OCI-LY1 (cell line): ENCODE results near the gene CBFA2T2.
A peak's percentile ranks its signal among the peaks of the same experiment; 100 is the strongest.

ENCODE experiments used
- H2AFZ ChIP-seq: fragments of 200-600 bp; sonication (generic), shearing (Covaris generic); 2 replicates; pipeline ENCODE4 v1.6.0; 2014; ENCODE audit warnings: antibody characterized with exemption, mild to moderate bottlenecking, low read length
- H3F3A ChIP-seq: fragments of 200-600 bp; sonication (generic), shearing (Covaris generic); 2 replicates; pipeline ENCODE4 v1.6.0; 2014; ENCODE audit warnings: mild to moderate bottlenecking, antibody characterized with exemption, low read length, moderate library complexity; ENCODE audit not compliant: insufficient read depth
- H3K27ac ChIP-seq: fragments of 200-600 bp; sonication (generic); 2 replicates; pipeline ENCODE4 v1.5.1; 2014; ENCODE audit warnings: low read length, mixed run types, mild to moderate bottlenecking, low read depth; ENCODE audit not compliant: poor library complexity, severe bottlenecking
- H3K27me3 ChIP-seq: fragments of 200-600 bp; sonication (generic); 2 replicates; pipeline ENCODE4 v1.6.0; 2014; ENCODE audit warnings: antibody characterized with exemption, mild to moderate bottlenecking, low read length, moderate library complexity; ENCODE audit not compliant: insufficient read depth
- H3K36me3 ChIP-seq: fragments of 200-600 bp; sonication (generic); 2 replicates; pipeline ENCODE4 v1.6.1; 2014; ENCODE audit warnings: mild to moderate bottlenecking, antibody characterized with exemption, low read length, moderate library complexity, mixed read lengths; ENCODE audit not compliant: insufficient read depth
- H3K4me1 ChIP-seq: fragments of 200-600 bp; sonication (generic); 2 replicates; pipeline ENCODE4 v1.5.1; 2014; ENCODE audit warnings: mild to moderate bottlenecking, low read length, moderate library complexity; ENCODE audit not compliant: insufficient read depth, severe bottlenecking
- H3K4me2 ChIP-seq: fragments of 200-600 bp; sonication (generic), shearing (Covaris generic); 2 replicates; pipeline ENCODE4 v1.6.1; 2014; ENCODE audit warnings: low read length
- H3K4me3 ChIP-seq: fragments of 200-600 bp; sonication (generic); 2 replicates; pipeline ENCODE4 v1.5.1; 2014; ENCODE audit warnings: low read length, low read depth, mild to moderate bottlenecking, mixed read lengths; ENCODE audit not compliant: poor library complexity, severe bottlenecking
- H3K79me2 ChIP-seq: fragments of 200-600 bp; shearing (Covaris generic); 2 replicates; pipeline ENCODE4 v1.6.1; 2016; ENCODE audit warnings: mixed run types, low read length, mixed read lengths; ENCODE audit not compliant: insufficient read depth
- H3K9ac ChIP-seq: fragments of 200-600 bp; sonication (generic), shearing (Covaris generic); 2 replicates; pipeline ENCODE4 v1.6.1; 2014; ENCODE audit warnings: mild to moderate bottlenecking, low read length, mixed read lengths
- H3K9me2 ChIP-seq: fragments of 200-600 bp; sonication (generic), shearing (Covaris generic); 2 replicates; pipeline ENCODE4 v1.6.1; 2014; ENCODE audit warnings: low read depth, mild to moderate bottlenecking, low read length, mixed read lengths
- H3K9me3 ChIP-seq: fragments of 200-600 bp; shearing (Covaris generic); 2 replicates; pipeline ENCODE4 v1.6.1; 2014; ENCODE audit warnings: low read length, mixed read lengths
- H4K20me1 ChIP-seq: fragments of 200-600 bp; sonication (generic), shearing (Covaris generic); 2 replicates; pipeline ENCODE4 v1.6.0; 2016; ENCODE audit warnings: mild to moderate bottlenecking, low read length; ENCODE audit not compliant: insufficient read depth
- CTCF ChIP-seq: fragments of 200-600 bp; sonication (generic), shearing (Covaris generic); IDR thresholded peaks from 2 replicates; pipeline ENCODE4 v1.5.1; 2017; ENCODE audit warnings: mild to moderate bottlenecking, antibody characterized with exemption, low read length, moderate library complexity, mixed read lengths
- EZH2 ChIP-seq: fragments of 200-600 bp; sonication (generic), shearing (Covaris generic); IDR thresholded peaks from 2 replicates; pipeline ENCODE4 v1.8.0; 2017; ENCODE audit warnings: borderline replicate concordance, mixed run types, mild to moderate bottlenecking, antibody characterized with exemption, low read length, moderate library complexity, mixed read lengths

CBFA2T2 gene

GRCh38 chr20:33567949-33568348, 78.1 kb downstream of the CBFA2T2 start:
- Histone ChIP-seq H2AFZ (no peak overlapping the region), H3K4me1 (peaks cover 49% of the 10 kb centered on the region), H3K9me2 (no peaks in the 10 kb centered on the region), H3K79me2 (no peaks in the 10 kb centered on the region), H3K4me2 (peak overlapping the region; percentile 69), H3K27ac (peak overlapping the region; percentile 98), H3K9ac (peak overlapping the region; percentile 64), H3K27me3 (no peaks in the 10 kb centered on the region), H3K9me3 (no peaks in the 10 kb centered on the region), H3F3A (no peaks in the 10 kb centered on the region), H4K20me1 (no peaks in the 10 kb centered on the region), H3K4me3 (peak overlapping the region; percentile 38), H3K36me3 (no peaks in the 10 kb centered on the region)
- TF ChIP-seq CTCF (no peak), EZH2 (no peak)

- no peaks in the 10 kb centered on the region for H3K36me3 ChIP-seq
- H3K79me2 ChIP-seq = no peaks in the 10 kb centered on the region
- no peaks in the 10 kb centered on the region for H3K9me3 ChIP-seq
- peaks cover 53% of the 10 kb centered on the region for H3K4me1 ChIP-seq
- no peak for TF ChIP-seq CTCF
- TF ChIP-seq EZH2 = no peak
- no peak overlapping the region for H2AFZ ChIP-seq
- no peaks in the 10 kb centered on the region for H3F3A ChIP-seq
- no peaks in the 10 kb centered on the region for H4K20me1 ChIP-seq
- H3K9ac ChIP-seq = peak overlapping the region; percentile 64
- peak overlapping the region; percentile 38 for H3K4me3 ChIP-seq
- H3K27me3 ChIP-seq = no peaks in the 10 kb centered on the region
- H3K9me2 ChIP-seq = no peaks in the 10 kb centered on the region
- peak overlapping the region; percentile 69 for H3K4me2 ChIP-seq
- peak overlapping the region; percentile 98 for H3K27ac ChIP-seq
Observed at GRCh38 chr20:33568378-33568777, 78.5 kb downstream of the CBFA2T2 start.

GRCh38 chr20:33568868-33569801, 79.2 kb downstream of the CBFA2T2 start:
- no peaks in the 10 kb centered on the region for H3K9me2 ChIP-seq
- H3F3A ChIP-seq = no peaks in the 10 kb centered on the region
- peak overlapping the region; percentile 38 for H3K4me3 ChIP-seq
- H3K27me3 ChIP-seq = no peaks in the 10 kb centered on the region
- no peaks in the 10 kb centered on the region for H3K36me3 ChIP-seq
- H3K9me3 ChIP-seq = no peaks in the 10 kb centered on the region
- H3K27ac ChIP-seq = peak overlapping the region; percentile 98
- H3K4me1 ChIP-seq = peaks cover 56% of the 10 kb centered on the region
- TF ChIP-seq CTCF (no peak), EZH2 (no peak)
- H3K4me2 ChIP-seq = peak overlapping the region; percentile 69
- H4K20me1 ChIP-seq = no peaks in the 10 kb centered on the region
- H3K79me2 ChIP-seq = no peaks in the 10 kb centered on the region
- H2AFZ ChIP-seq = no peak overlapping the region
- H3K9ac ChIP-seq = peak overlapping the region; percentile 64
